Stimulated activated CD8-positive, alpha-beta memory T cell treated with anti-CD3 and anti-CD28 coated beads, Interleukin-12 subunit alpha, Interleukin-12 subunit beta, amount 100 ng/mL, for 24 hours (primary cell): ENCODE measurements around the gene CAPN10.
"Not testable (repeated sequence)": the region's sequence is repeated elsewhere in the genome, so short reads cannot be mapped to it uniquely, and the experiment has no call there.

Experiments
- DNase-seq: peaks from one replicate; pipeline ENCODE4 v3.0.0-alpha.2; 2020; ENCODE audit errors: extremely low read depth

CAPN10 gene

GRCh38 chr2:240602266-240603050 is 15.9 kb downstream of the CAPN10 start:
- no peak for DNase-seq

- no peak for DNase-seq
Observed at GRCh38 chr2:240603081-240603835, 16.7 kb downstream of the CAPN10 start.

GRCh38 chr2:240603846-240604245 is 17.3 kb downstream of the CAPN10 start:
- DNase-seq, result no peak

GRCh38 chr2:240604291-240604938 is 17.9 kb downstream of the CAPN10 start:
- DNase-seq, result no peak

GRCh38 chr2:240604939-240605716 is 18.6 kb downstream of the CAPN10 start:
- no peak for DNase-seq

GRCh38 chr2:240605867-240606743 is 19.6 kb downstream of the CAPN10 start:
- DNase-seq, result no peak

GRCh38 chr2:240611601-240612210 is 25.2 kb downstream of the CAPN10 start:
- DNase-seq, result no peak

GRCh38 chr2:240613781-240614180 is 27.2 kb downstream of the CAPN10 start:
- no peak for DNase-seq

GRCh38 chr2:240614391-240614790 is 27.9 kb downstream of the CAPN10 start:
- no peak for DNase-seq

GRCh38 chr2:240615396-240615795 is 28.9 kb downstream of the CAPN10 start:
- DNase-seq, result no peak

GRCh38 chr2:240615820-240616547 is 29.4 kb downstream of the CAPN10 start:
- no peak for DNase-seq

GRCh38 chr2:240616860-240617666 is 30.5 kb downstream of the CAPN10 start:
- DNase-seq, result not testable (repeated sequence)

- DNase-seq, result no peak
Observed at GRCh38 chr2:240618776-240619175, 32.2 kb downstream of the CAPN10 start.

- DNase-seq, result no peak
Observed at GRCh38 chr2:240619506-240620148, 33.1 kb downstream of the CAPN10 start.

- DNase-seq, result no peak
Observed at GRCh38 chr2:240620149-240620731, 33.7 kb downstream of the CAPN10 start.

- no peak for DNase-seq
Observed at GRCh38 chr2:240620859-240621258, 34.3 kb downstream of the CAPN10 start.

GRCh38 chr2:240622060-240622411 is 35.5 kb downstream of the CAPN10 start:
- no peak for DNase-seq
